ENCODE measurements around the gene DNTT.

DNTT gene

GRCh38 chr10:96341219-96342182 is 37.3 kb downstream of the DNTT start:
- Histone ChIP-seq H3K9me3 (ENCODE audit: insufficient read depth, low read length) (no peaks in the 10 kb centered on the region), H3K79me2 (ENCODE audit: insufficient read depth, low read length) (no peaks in the 10 kb centered on the region), H3F3A (ENCODE audit: insufficient read depth) (no peaks in the 10 kb centered on the region), H3K27me3 (ENCODE audit: low read length) (no peaks in the 10 kb centered on the region), H3K9me2 (replicated peaks; ENCODE audit: insufficient read depth, low read length) (no peaks in the 10 kb centered on the region), H3K4me3 (ENCODE audit: insufficient read depth, low read length, poor library complexity, severe bottlenecking) (no peak overlapping the region), H3K4me2 (ENCODE audit: low read depth, low read length, poor library complexity, severe bottlenecking) (no peak overlapping the region), H3K9ac (ENCODE audit: low read length) (no peak overlapping the region), H2AFZ (ENCODE audit: low read depth, low read length, severe bottlenecking) (no peak overlapping the region), H3K27ac (ENCODE audit: low read depth, low read length) (no peak overlapping the region), H4K20me1 (ENCODE audit: low read depth, low read length) (no peaks in the 10 kb centered on the region), H3K36me3 (ENCODE audit: low read length) (no peaks in the 10 kb centered on the region)
- TF ChIP-seq CTCF (IDR thresholded peaks at IDR 0.05; ENCODE audit: insufficient read depth, low read length, poor library complexity, severe bottlenecking) (no peak), EZH2phosphoT487 (conservative IDR thresholded peaks at IDR 0.05; ENCODE audit: low read length) (no peak)

GRCh38 chr10:96342402-96342801 is 38.2 kb downstream of the DNTT start:
- H3F3A ChIP-seq (ENCODE audit: insufficient read depth) = no peaks in the 10 kb centered on the region
- no peaks in the 10 kb centered on the region for H3K79me2 ChIP-seq (ENCODE audit: insufficient read depth, low read length)
- H3K4me2 ChIP-seq (ENCODE audit: low read depth, low read length, poor library complexity, severe bottlenecking) = no peak overlapping the region
- no peak overlapping the region for H3K9ac ChIP-seq (ENCODE audit: low read length)
- H3K9me2 ChIP-seq (replicated peaks; ENCODE audit: insufficient read depth, low read length) = no peaks in the 10 kb centered on the region
- no peak overlapping the region for H2AFZ ChIP-seq (ENCODE audit: low read depth, low read length, severe bottlenecking)
- H3K27ac ChIP-seq (ENCODE audit: low read depth, low read length) = no peak overlapping the region
- no peak overlapping the region for H3K4me3 ChIP-seq (ENCODE audit: insufficient read depth, low read length, poor library complexity, severe bottlenecking)
- H3K36me3 ChIP-seq (ENCODE audit: low read length) = no peaks in the 10 kb centered on the region
- H3K27me3 ChIP-seq (ENCODE audit: low read length) = no peaks in the 10 kb centered on the region
- H4K20me1 ChIP-seq (ENCODE audit: low read depth, low read length) = no peaks in the 10 kb centered on the region
- H3K9me3 ChIP-seq (ENCODE audit: insufficient read depth, low read length) = no peaks in the 10 kb centered on the region
- TF ChIP-seq EZH2phosphoT487 (conservative IDR thresholded peaks at IDR 0.05; ENCODE audit: low read length) = no peak

DNA sequence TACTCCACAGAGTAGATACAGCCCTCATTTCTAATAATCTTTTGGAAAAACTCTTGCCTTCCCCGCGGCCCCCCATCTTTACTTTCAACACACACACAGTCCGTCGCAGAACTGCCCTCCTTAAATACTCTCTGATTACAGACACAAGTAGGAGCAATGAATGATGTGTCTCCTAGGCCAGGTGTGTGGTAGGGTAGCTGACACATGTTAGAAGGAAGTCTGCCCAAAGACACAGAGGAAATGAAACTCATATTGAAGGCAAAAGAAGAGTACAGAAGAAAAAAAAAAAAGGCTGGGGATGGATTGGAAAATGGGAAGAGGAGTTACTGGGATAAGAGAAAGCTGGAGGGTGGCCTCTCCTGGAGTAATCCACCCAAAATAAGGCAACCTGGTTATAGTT is 39.9 kb downstream of the DNTT start:
- no peaks in the 10 kb centered on the region for H3K9me2 ChIP-seq (replicated peaks; ENCODE audit: insufficient read depth, low read length)
- no peaks in the 10 kb centered on the region for H3K36me3 ChIP-seq (ENCODE audit: low read length)
- no peak overlapping the region for H3K9ac ChIP-seq (ENCODE audit: low read length)
- TF ChIP-seq EZH2phosphoT487 (conservative IDR thresholded peaks at IDR 0.05; ENCODE audit: low read length) = no peak
- no peak for TF ChIP-seq CTCF (IDR thresholded peaks at IDR 0.05; ENCODE audit: insufficient read depth, low read length, poor library complexity, severe bottlenecking)
- no peak overlapping the region for H3K4me2 ChIP-seq (ENCODE audit: low read depth, low read length, poor library complexity, severe bottlenecking)
- H3F3A ChIP-seq (ENCODE audit: insufficient read depth) = no peaks in the 10 kb centered on the region
- no peak overlapping the region for H3K27ac ChIP-seq (ENCODE audit: low read depth, low read length)
- no peaks in the 10 kb centered on the region for H3K79me2 ChIP-seq (ENCODE audit: insufficient read depth, low read length)
- H4K20me1 ChIP-seq (ENCODE audit: low read depth, low read length) = no peaks in the 10 kb centered on the region
- H2AFZ ChIP-seq (ENCODE audit: low read depth, low read length, severe bottlenecking) = no peak overlapping the region
- H3K4me3 ChIP-seq (ENCODE audit: insufficient read depth, low read length, poor library complexity, severe bottlenecking) = no peak overlapping the region
- no peaks in the 10 kb centered on the region for H3K27me3 ChIP-seq (ENCODE audit: low read length)
- H3K9me3 ChIP-seq (ENCODE audit: insufficient read depth, low read length) = no peaks in the 10 kb centered on the region

GRCh38 chr10:96345222-96345621 is 41.0 kb downstream of the DNTT start:
- H3F3A ChIP-seq (ENCODE audit: insufficient read depth) = no peaks in the 10 kb centered on the region
- H3K4me2 ChIP-seq (ENCODE audit: low read depth, low read length, poor library complexity, severe bottlenecking) = no peak overlapping the region
- TF ChIP-seq EZH2phosphoT487 (conservative IDR thresholded peaks at IDR 0.05; ENCODE audit: low read length) (no peak), CTCF (IDR thresholded peaks at IDR 0.05; ENCODE audit: insufficient read depth, low read length, poor library complexity, severe bottlenecking) (no peak)
- no peak overlapping the region for H3K27ac ChIP-seq (ENCODE audit: low read depth, low read length)
- H3K9me3 ChIP-seq (ENCODE audit: insufficient read depth, low read length) = no peaks in the 10 kb centered on the region
- H3K36me3 ChIP-seq (ENCODE audit: low read length) = no peaks in the 10 kb centered on the region
- H3K4me3 ChIP-seq (ENCODE audit: insufficient read depth, low read length, poor library complexity, severe bottlenecking) = no peak overlapping the region
- no peaks in the 10 kb centered on the region for H3K27me3 ChIP-seq (ENCODE audit: low read length)
- no peak overlapping the region for H2AFZ ChIP-seq (ENCODE audit: low read depth, low read length, severe bottlenecking)
- no peak overlapping the region for H3K9ac ChIP-seq (ENCODE audit: low read length)
- H3K9me2 ChIP-seq (replicated peaks; ENCODE audit: insufficient read depth, low read length) = no peaks in the 10 kb centered on the region
- no peaks in the 10 kb centered on the region for H4K20me1 ChIP-seq (ENCODE audit: low read depth, low read length)
- no peaks in the 10 kb centered on the region for H3K79me2 ChIP-seq (ENCODE audit: insufficient read depth, low read length)
